Measurements from ENCODE around the gene BRAF.
"Not testable (repeated sequence)": the region's sequence is repeated elsewhere in the genome, so short reads cannot be mapped to it uniquely, and the experiment has no call there.

BRAF gene

DNA sequence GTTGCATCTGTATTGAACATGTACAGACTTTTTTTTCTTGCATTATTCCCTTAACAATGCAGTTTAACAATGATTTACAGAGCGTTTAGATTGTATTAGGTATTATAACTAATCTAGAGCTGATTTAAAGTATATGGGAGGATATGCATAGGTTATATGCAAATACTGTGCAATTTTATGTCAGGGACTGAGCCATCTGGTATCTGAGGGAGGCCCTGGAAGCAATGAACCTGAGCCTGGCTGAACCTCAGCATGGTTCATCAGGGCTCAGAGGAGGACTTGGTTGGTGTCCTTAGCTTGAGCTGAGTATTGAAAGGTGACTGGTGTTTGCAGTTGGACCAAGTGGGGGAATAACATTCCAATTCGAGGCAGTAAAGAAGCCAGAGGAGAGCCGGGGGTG lies 247.2 kb downstream of the BRAF start:
- H3K27ac ChIP-seq (ENCODE audit: low read length) = no peak overlapping the region
- no peak overlapping the region for H2AFZ ChIP-seq (ENCODE audit: low read length)
- H3K4me3 ChIP-seq (ENCODE audit: low read length) = no peak overlapping the region
- peaks cover 28% of the 10 kb centered on the region for H3F3A ChIP-seq (ENCODE audit: insufficient read depth, low read length)
- TF ChIP-seq EZH2phosphoT487 (IDR thresholded peaks at IDR 0.05; ENCODE audit: low read length) (no peak), EZH2 (optimal IDR thresholded peaks at IDR 0.05; ENCODE audit: low read depth, low read length) (no peak)
- TF ChIP-seq, protein P1, sequence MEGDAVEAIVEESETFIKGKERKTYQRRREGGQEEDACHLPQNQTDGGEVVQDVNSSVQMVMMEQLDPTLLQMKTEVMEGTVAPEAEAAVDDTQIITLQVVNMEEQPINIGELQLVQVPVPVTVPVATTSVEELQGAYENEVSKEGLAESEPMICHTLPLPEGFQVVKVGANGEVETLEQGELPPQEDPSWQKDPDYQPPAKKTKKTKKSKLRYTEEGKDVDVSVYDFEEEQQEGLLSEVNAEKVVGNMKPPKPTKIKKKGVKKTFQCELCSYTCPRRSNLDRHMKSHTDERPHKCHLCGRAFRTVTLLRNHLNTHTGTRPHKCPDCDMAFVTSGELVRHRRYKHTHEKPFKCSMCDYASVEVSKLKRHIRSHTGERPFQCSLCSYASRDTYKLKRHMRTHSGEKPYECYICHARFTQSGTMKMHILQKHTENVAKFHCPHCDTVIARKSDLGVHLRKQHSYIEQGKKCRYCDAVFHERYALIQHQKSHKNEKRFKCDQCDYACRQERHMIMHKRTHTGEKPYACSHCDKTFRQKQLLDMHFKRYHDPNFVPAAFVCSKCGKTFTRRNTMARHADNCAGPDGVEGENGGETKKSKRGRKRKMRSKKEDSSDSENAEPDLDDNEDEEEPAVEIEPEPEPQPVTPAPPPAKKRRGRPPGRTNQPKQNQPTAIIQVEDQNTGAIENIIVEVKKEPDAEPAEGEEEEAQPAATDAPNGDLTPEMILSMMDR (IDR thresholded peaks at IDR 0.05; ENCODE audit: low read length) = no peak
- H3K4me1 ChIP-seq (ENCODE audit: low read length) = peaks cover 33% of the 10 kb centered on the region
- DNase-seq = no peak
- no peaks in the 10 kb centered on the region for H3K9me2 ChIP-seq (replicated peaks; ENCODE audit: insufficient read depth, low read length)
- no peaks in the 10 kb centered on the region for H3K9me3 ChIP-seq (replicated peaks; ENCODE audit: insufficient read depth, low read length)
- H3K79me2 ChIP-seq (ENCODE audit: low read length) = no peaks in the 10 kb centered on the region
- no peak overlapping the region for H3K9ac ChIP-seq (ENCODE audit: low read length)
- no peaks in the 10 kb centered on the region for H3K27me3 ChIP-seq (replicated peaks; ENCODE audit: insufficient read depth, low read length)
- H3K4me2 ChIP-seq (ENCODE audit: low read depth, low read length) = no peak overlapping the region
- no peaks in the 10 kb centered on the region for H3K36me3 ChIP-seq (replicated peaks; ENCODE audit: insufficient read depth, low read length)
- no peaks in the 10 kb centered on the region for H4K20me1 ChIP-seq (ENCODE audit: insufficient read depth, low read length)

DNA sequence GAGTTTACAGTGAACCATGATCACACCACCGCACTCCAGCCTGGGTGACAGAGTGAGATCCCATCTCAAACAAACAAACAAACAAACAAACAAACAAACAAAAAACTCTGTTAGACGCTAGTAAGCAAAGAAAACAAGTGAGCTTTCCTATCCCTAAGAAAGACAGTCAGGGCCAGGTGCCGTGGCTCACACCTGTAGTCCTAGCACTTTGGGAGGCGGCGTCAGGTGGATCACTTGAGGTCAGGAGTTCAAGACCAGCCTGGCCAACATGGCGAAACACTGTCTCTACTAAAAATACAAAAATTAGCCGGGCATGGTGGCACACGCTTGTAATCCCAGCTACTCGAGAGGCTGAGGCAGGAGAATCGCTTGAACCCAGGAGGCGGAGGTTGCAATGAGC lies 247.8 kb downstream of the BRAF start:
- H3K4me1 ChIP-seq (ENCODE audit: low read length) = peaks cover 38% of the 10 kb centered on the region
- not testable (repeated sequence) for H4K20me1 ChIP-seq (ENCODE audit: insufficient read depth, low read length); H3K4me3 ChIP-seq (ENCODE audit: low read length); H3K79me2 ChIP-seq (ENCODE audit: low read length); H3K9me2 ChIP-seq (replicated peaks; ENCODE audit: insufficient read depth, low read length); H3K9me3 ChIP-seq (replicated peaks; ENCODE audit: insufficient read depth, low read length); H3K27me3 ChIP-seq (replicated peaks; ENCODE audit: insufficient read depth, low read length); H2AFZ ChIP-seq (ENCODE audit: low read length); H3K36me3 ChIP-seq (replicated peaks; ENCODE audit: insufficient read depth, low read length); H3K9ac ChIP-seq (ENCODE audit: low read length); DNase-seq; H3K27ac ChIP-seq (ENCODE audit: low read length)
- 0 out of 2 replicates have a peak overlapping the region, but pooled peaks have one; percentile 53 for H3K4me2 ChIP-seq (ENCODE audit: low read depth, low read length)
- H3F3A ChIP-seq (ENCODE audit: insufficient read depth, low read length) = peaks cover 28% of the 10 kb centered on the region

DNA sequence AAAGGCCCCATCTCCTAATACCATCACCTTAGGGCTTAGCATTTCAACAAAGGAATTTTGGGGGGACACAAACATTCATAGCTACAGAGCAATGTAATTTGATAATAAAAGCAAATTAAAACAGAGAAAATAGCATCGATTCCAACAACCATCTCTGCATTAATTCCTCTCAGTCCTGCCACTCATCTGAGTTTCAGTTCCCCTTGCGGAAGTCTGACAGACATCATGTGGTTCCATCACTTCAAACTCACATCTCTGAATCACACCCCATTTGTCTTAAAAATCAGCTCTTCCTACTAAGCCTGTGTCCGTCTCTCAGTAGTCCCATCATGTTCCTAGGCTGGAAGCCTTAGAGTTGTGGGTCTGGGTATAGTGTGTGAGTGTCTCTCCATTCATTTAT lies 248.4 kb downstream of the BRAF start:
- H3K9ac ChIP-seq (ENCODE audit: low read length) = no peak overlapping the region
- H3K27ac ChIP-seq (ENCODE audit: low read length) = peak overlapping the region; percentile 42; the same call in 1 of the 2 replicates
- H3K79me2 ChIP-seq (ENCODE audit: low read length) = no peaks in the 10 kb centered on the region
- H3K36me3 ChIP-seq (replicated peaks; ENCODE audit: insufficient read depth, low read length) = no peaks in the 10 kb centered on the region
- H4K20me1 ChIP-seq (ENCODE audit: insufficient read depth, low read length) = no peaks in the 10 kb centered on the region
- H3K4me1 ChIP-seq (ENCODE audit: low read length) = peaks cover 38% of the 10 kb centered on the region
- no peaks in the 10 kb centered on the region for H3K9me3 ChIP-seq (replicated peaks; ENCODE audit: insufficient read depth, low read length)
- H3K27me3 ChIP-seq (replicated peaks; ENCODE audit: insufficient read depth, low read length) = no peaks in the 10 kb centered on the region
- no peak overlapping the region for H3K4me3 ChIP-seq (ENCODE audit: low read length)
- H3F3A ChIP-seq (ENCODE audit: insufficient read depth, low read length) = peaks cover 28% of the 10 kb centered on the region
- no peaks in the 10 kb centered on the region for H3K9me2 ChIP-seq (replicated peaks; ENCODE audit: insufficient read depth, low read length)
- TF ChIP-seq, protein P1 (IDR thresholded peaks at IDR 0.05; ENCODE audit: low read length) = no peak
- no peak for TF ChIP-seq EZH2 (optimal IDR thresholded peaks at IDR 0.05; ENCODE audit: low read depth, low read length)
- no peak for TF ChIP-seq EZH2phosphoT487 (IDR thresholded peaks at IDR 0.05; ENCODE audit: low read length)
- peak; percentile 67 for DNase-seq
- H3K4me2 ChIP-seq (ENCODE audit: low read depth, low read length) = peak overlapping the region; percentile 53
- H2AFZ ChIP-seq (ENCODE audit: low read length) = no peak overlapping the region

DNA sequence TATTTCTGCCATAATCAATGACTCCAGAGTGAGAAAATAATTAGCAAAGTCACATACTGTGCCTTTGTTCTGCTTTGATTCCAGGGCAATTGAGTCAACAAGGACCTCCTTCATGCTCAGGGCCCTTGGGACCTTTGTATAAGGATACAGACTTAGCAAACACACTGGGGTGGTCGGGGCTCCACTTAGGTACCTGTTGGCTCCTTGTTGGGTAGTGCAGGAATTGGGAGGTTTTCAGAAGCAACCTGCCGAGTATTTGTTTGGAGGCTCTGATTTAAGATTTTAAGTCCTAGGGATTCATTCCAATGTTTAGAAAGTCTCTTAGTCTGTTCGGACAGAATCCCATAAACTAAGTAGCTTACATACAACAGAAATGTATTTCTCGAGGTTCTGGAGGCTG lies 249.0 kb downstream of the BRAF start:
- no peak overlapping the region for H2AFZ ChIP-seq (ENCODE audit: low read length)
- TF ChIP-seq EZH2phosphoT487 (IDR thresholded peaks at IDR 0.05; ENCODE audit: low read length) (no peak), EZH2 (optimal IDR thresholded peaks at IDR 0.05; ENCODE audit: low read depth, low read length) (no peak)
- TF ChIP-seq, protein P1 (IDR thresholded peaks at IDR 0.05; ENCODE audit: low read length) = no peak
- peak overlapping the region; percentile 42; the same call in 1 of the 2 replicates for H3K27ac ChIP-seq (ENCODE audit: low read length)
- H3K36me3 ChIP-seq (replicated peaks; ENCODE audit: insufficient read depth, low read length) = no peaks in the 10 kb centered on the region
- H3K4me2 ChIP-seq (ENCODE audit: low read depth, low read length) = peak overlapping the region; percentile 53
- H3K79me2 ChIP-seq (ENCODE audit: low read length) = no peaks in the 10 kb centered on the region
- no peak overlapping the region for H3K4me3 ChIP-seq (ENCODE audit: low read length)
- no peak overlapping the region for H3K9ac ChIP-seq (ENCODE audit: low read length)
- H3K9me3 ChIP-seq (replicated peaks; ENCODE audit: insufficient read depth, low read length) = no peaks in the 10 kb centered on the region
- no peaks in the 10 kb centered on the region for H3K27me3 ChIP-seq (replicated peaks; ENCODE audit: insufficient read depth, low read length)
- no peak for DNase-seq
- peaks cover 28% of the 10 kb centered on the region for H3F3A ChIP-seq (ENCODE audit: insufficient read depth, low read length)
- H3K9me2 ChIP-seq (replicated peaks; ENCODE audit: insufficient read depth, low read length) = no peaks in the 10 kb centered on the region
- H3K4me1 ChIP-seq (ENCODE audit: low read length) = peaks cover 38% of the 10 kb centered on the region
- H4K20me1 ChIP-seq (ENCODE audit: insufficient read depth, low read length) = no peaks in the 10 kb centered on the region

Data from MM.1S (cell line).